Stimulated activated CD4-positive, alpha-beta T cell treated with anti-CD3 and anti-CD28 coated beads, Interleukin-1b, Interleukin-23, amount 100 ng/mL, for 1 hour (primary cell): ENCODE measurements around the gene TFAP2A.
A peak's percentile ranks its signal among the peaks of the same experiment; 100 is the strongest.

Experiments used
- DNase-seq, 2 donors: peaks; one replicate each; pipeline ENCODE4 v3.0.0-alpha.2; 2020; ENCODE audit warnings: low read depth in 2 of 2

The TFAP2A gene

DNA sequence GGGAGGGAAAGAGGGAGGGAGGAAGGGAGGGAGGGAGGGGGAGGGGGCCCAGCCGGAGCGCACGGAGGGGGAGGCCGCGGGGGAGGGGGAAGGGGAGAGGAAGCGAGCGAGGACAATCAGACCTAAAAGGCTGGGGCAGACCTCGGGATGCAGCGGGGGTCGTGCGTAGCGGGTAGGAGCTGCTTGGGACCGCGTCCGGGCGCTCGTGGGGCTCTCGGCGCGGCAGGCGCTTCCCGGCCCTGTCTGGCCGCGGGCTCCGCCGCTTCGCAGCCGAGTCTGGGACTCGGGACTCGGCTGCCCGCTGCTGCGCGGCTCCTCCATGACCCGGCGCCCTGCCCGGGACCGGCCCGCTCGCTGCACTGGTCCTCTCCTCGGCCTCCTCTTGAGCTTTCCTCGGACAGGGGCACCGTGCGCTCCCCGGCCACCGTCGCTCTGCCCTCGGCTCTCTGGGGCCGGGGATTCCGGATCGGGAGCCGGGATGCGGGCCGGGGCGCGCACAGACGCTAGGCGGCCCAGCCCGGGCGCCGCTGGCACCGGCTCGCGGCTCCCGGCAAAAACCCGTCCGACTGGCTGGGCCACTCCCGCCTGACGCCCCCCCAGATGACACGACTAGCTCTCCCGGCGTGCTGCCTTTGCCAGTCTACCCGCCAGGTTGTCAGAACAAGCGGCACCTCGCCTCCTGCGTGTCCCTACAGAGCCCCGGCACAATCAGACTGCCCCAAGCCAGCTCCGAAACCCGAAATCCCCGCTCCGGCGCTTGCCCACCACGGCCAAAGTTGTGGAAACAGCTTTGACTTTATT, 2.2 kb downstream of the TFAP2A start:
- DNase-seq = no peak

DNA sequence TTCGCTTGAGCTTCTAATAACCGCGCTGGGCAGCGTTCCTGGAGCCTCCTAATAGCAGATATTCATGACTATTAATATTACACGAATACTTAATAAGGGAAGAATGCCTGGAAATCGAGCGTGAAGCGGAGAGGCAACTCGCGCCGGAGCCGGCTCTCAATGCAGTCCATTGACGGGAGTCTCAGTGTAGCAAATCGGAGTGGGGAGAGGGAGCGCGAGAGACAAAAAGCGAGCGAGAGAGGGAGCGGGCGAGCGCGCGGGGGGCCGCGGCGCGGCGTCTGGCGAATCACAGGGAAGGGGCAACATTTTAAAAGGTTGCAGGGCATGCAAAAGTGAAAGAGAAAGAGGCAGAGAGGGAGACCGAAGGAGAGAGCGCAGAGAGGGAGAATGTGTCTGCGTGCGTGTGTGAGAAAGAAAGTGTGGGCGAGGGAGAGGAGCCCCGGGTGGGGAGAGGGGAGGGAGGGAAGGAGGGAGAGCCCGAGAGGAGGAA, 2.9 kb downstream of the TFAP2A start:
- DNase-seq = no peak

DNA sequence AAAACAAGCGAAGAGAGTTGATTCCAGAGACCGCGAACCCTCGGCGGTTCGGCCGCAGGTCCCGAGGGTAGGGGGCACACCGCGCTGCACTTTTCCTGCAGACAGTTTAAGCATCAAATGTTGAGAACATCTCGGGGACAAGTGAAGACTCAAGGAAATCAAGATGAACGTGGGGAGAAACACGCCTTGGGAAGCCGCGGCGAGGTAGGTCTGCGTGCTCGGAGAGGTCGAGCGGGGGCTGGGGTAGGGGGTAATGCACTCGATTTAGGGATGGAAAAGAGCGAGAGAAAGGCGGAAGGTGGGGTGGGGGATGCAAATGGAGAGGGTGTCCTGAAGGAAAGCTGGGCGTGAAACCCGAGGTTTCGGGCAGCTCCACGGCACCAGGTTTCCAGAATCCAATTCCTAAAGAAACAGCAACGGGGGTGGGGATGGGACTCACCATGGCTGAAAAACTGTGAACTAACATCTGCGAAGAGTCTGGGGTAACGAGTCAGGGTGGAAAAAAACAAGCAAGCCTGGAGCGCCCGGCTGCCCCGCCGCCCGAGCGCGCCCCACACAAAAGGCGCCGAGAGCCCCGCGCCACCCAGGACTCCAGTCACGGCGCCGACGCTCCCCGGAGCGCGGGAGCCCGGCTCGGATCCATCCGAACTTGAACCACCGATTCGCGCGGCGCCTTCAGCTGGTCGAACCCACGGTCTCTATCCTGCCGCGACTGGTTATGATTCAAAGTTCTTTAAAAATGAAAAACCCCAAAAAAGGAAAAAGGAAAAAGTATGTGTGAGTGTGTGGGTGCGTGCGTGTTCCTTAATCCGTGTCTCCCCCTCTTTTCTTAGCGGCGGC, 3.5 kb downstream of the TFAP2A start:
- DNase-seq = no peak

DNA sequence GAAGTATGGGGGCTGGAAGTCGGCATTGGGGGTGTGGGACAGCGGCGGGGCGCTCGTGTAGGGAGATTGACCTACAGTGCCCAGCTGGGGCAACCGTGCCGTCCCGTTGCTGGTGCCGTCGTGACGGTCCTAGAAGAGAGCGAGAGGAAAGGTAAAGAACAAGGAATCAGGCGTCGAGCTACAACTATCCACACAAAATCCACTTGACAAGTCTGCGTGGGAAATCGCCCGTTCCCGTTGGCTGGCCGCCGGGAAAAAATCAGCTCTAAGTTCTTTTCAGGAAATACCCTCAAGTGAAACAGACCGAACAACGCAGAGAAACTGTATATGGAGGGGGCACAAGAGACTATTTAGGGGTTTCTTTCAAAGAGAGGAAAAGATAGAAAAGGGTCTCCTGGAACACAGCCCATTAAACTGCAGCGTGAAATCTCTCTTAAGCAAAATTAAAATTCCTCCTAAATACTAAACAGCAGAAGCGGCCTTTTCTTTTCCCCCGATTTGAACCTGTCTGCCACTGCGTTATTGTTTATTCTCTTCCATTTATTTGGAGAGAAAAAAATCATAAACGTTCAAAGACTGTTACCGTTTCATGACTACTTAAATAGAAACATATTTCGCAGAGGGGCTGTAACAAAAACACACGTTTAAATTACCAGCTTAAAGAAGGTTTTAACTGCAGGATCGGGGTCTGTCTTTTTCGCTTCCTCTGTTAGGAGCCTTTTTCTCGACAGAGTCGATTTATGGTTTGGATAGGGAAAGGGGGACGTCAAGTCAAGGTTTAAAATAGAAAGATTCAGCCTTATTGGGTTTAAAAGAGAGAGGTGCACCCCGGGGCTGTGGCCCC, 4.4 kb downstream of the TFAP2A start:
- no peak for DNase-seq

DNA sequence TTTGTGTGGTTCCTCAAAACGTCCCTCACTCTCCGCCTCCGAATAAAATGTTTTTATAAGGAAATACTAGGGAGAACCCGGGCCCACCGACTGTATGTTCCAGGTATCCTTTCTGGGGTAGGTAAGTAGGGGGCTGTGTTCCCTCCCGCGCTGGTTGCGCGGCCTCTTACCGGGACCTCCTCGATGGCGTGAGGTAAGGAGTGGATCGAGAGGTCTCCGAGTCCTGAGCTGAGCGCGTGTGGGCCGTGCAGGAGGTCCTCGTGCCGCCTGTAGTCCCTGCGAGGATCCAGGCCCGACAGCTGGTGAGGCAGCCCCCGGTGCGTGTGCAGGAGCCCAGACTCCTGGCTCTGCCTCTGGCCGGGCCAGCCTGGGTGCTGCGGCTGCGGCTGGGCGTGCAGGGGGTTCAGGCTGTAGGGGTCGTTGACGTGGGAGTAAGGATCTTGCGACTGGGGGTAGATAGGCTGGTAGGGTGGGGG, 5.1 kb downstream of the TFAP2A start:
- DNase-seq = no peak

DNA sequence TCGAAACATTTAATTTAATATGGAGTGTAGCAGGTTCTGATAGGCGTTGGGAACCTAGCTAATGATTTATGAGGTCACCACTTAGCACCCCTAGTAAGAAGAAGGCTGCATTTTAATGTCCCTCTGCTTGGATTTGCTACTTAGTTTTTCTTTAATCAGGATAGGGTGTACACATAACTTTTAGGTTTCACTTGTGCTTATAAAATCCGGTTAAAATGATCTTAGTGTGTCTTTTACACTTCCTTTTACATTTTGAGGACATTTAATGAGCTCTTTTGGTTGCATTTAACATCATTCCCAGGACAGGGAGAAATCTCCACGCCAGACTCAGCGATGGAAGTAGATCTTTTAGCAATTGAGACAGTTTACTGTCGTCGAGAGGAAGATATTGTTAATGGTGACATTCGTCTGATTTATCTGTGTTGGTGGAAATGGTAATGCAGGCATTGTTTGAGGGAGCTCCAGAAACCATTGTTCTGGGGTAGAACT, 5.6 kb downstream of the TFAP2A start:
- DNase-seq = no peak

DNA sequence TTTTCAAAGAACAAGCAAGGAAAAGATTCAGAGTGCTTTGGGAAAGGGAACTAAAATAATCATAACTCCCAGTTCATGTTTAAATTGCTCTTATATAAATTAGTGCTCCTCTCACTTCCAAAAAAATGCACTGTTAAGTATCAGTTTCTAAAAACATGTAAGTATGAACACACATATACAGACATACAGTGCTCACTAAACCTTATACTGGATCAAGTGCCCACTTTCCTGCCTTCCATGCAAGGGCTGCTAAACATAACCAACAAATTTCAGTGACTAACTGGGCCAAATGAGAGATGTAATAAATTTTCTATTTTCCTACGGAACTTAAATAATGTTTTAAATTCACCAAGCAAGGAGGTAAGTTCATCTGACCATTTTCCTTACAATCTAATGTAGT, 6.4 kb downstream of the TFAP2A start:
- no peak for DNase-seq

DNA sequence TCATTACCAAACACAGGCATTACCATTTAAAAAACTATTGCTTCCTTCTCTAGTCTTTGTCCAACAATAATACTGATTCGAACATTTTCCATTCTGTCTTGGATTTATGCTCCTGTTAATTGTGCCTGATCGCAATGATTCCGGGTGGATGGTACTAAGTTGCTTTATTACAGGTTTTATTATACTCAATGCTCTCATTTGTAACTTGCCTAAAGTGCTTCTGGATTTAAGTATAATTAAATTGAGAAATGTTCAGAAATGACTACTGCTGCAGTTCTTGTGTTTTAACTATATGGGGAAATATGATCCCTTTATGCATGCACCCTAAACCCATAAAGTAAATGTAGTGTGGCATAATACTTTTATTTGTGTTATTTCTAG, 7.2 kb downstream of the TFAP2A start:
- DNase-seq = no peak

DNA sequence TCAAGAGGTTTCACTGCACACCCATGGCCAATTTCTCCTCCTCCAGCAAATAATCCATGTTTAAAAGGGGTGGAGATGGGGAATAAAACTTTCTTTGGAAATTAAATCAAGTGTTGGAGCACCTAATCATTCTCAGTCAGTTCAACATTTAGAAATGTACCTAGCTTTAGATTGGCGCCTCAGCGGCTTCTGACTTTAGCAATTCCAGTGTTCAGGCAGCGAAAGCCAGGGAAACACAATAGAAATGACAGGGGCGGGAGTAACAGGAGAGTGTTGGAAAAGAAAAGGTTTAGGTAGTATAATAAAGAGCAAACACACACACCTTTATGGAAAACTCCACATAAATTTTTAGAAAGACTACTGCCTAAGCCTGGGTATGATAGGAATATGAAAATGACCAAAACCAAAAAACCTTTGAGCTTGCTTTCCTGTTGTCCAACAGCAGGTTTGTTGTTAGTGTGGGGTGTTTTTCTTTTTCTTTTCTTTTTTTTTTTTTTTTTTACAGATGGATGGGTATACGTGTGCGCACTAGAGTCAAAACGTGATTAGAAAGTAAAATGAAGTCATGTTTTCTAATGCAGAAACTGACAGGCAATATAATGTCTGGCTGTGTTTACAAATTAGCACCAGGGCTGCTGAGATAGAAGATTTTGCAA, 7.7 kb downstream of the TFAP2A start:
- DNase-seq = no peak

DNA sequence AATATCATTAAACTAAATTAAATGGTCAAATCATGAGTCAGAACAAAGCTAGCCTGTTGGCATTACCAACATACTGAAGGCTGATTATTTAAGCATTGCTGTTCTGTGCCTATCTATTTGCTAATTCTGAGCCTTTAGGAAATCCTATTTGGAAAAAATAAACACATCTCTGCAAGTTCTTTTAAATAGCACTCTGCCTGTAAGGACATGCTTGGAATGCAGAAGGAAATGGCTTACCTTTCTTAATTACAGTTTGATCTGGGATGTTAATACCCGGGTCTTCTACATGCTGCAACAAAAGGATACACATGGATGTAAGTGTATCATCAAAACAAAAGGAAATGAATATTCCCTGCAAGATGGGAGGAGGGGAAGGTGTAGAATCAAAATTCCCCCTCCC, 8.3 kb downstream of the TFAP2A start:
- DNase-seq = no peak

DNA sequence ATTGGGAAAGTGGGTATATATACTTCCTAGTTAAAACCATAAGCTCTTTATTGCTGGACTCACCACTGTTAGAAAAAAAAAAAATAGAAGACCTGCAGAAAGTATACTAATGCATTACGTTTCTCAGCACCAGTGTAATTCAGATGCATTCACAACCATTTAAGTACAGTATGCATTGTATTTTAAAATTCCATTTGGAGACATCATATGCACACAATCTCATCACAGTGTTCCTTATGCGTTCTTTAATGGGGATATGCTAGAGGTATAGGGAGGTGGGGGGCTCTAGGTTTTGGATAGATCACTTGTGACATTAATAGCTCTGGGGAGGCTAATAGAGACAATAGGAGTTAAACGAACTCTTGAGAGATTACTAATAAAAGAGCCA, 9.4 kb downstream of the TFAP2A start:
- DNase-seq = no peak

DNA sequence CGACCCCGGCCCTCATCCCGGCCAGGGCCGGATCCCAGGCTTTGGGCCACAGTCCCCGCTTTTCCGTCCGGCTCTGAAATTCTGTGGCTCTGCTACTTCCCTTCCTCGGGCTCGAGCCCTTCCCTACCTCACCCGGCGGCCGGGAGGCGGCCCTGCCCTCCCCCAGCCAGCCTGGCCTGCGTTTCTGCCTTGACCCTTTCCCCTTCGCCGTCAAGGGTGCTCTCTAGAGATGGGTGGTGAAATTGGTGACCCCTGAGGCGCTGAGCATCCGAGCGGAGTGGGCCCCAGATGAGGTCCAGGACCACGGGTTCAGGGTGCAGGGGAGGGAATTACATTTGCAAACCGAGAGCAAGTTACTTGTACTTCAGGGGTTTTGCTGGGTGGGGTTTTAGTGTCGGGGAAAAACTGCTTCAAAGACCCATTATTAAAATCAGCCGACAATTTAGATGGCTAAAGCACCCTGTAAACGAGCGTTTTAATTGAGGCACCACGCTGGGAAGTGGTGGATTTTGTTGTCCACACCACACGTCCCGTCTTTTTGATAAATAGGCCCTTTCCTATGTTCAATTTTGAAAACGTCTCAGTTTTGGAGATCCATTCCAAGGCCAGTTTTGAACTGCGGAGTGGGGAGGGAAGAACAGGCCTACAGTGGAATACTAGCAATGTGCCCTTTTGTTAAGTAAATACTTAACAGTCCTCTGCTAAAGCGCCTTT, 9.9 kb downstream of the TFAP2A start:
- no peak for DNase-seq

DNA sequence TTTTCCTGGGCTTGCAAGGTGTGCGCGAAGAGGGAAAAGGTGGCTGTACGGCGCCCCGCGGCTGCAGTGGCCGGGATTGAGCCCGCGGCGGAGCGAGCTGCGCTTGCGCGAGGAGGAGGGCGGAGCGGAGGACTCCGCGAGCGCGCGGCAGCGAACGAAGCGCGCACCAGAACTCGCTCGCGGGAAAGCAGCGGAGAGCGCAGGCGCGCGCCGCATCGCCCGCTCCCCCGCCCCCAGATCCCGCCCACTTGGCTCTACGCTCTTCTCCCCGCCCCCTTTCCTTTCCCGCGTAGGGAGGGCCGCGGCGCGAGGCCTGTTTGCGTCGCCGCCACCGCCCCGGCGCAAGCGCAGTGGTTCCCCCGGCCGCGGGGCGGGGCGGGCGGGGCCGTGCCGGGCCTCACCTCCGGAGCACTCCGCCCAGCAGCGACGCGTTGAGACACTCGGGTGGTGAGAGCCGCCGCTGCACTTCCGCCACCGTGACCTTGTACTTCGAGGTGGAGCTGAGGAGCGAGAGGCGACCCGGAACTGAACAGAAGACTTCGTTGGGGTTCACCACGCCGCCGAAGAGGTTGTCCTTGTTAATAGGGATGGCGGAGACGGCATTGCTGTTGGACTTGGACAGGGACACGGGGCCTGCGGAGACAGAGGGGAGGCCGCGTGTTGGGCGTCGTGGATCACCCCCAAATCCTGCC, 10.6 kb downstream of the TFAP2A start:
- DNase-seq = peak; percentile 48 to 59

DNA sequence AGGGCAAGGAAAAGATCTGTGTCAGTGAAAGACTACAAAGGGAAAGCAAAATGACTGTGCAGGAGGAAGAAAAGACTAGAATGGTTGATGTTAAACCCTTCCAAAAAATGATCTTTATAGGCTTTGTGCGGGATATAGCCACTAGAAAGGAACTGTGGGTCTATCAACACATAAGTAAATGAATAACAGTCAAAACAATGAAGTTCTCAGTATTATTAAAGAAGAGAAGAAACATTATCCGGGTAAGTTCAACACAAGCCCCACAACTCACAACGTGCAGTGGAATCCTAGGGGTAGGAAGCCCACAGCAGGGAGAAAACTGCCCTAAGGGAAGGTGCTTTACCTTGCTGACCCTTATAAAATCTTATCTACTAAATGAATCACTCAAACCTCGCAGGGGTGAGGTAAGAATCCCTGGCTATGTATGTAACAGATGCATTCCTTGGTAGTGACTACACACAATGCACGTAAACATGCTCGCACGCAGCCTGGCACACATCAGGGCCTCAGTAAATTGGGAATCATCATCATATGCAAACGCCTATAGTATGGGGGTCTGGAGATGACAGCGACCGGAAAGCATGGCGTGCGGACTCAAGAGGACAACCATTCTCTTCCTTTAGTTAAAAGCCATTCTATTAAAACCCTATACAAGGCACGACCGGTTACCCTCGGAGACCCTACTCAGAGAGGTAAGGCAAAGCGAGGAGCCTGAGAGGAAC, 11.3 kb downstream of the TFAP2A start:
- no peak for DNase-seq

DNA sequence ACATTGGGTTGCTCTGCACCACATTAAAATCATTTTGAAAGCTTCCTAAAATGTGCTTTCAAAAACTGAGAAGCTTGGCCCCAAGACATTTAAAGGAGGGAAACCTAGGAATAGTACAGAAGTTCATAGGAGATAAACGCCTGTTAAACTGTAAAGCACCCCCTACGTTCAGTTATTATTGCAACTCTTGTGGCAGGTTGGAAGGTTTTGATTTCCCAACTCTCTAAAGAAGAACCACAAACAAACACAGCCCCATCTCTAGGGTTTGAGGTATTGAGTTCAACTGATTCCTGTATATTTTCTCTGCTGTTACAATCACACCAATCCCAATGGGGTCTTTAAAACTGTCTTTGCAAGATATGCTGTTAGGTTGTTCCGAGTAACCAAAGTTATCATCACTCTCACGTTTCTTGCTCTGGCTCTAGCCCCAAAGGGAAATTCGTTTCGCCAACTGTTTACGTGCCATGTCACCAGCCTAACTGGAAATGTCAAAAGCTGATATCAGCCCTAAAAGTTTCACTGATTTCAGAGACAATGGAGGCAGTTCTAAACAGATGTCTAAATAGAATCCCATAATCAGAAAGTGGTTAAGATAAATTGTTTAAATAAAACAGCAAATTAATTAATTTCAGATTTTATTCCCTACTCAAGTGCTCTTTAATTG, 12.1 kb downstream of the TFAP2A start:
- no peak for DNase-seq

DNA sequence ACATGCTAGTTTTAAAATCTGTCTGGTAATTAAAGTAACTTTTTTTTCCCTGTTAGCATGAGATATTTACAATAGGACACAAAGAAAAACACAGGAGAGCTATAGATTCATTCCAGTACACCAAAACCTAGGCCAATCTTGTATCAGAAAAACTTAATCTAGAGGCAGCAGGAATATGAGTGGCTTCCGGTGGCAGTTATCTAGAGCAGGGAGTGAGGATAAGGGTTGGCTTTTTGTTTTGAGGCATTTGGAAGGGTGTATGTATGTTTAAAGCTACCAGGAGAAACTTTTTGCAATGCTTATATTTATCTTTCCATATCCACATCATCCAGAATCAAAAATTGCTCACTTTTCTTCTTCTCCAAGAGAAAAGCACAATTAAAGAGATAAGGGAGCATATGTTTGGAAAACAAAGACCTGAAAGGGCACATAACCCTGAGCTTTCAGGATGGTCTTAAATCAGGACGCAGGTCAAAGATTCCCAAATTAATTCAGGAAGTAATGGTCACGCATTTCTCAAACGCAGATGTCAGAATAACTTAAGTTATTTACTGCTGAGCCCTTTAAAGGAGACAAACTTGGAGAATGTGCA, 13.1 kb downstream of the TFAP2A start:
- DNase-seq = no peak

DNA sequence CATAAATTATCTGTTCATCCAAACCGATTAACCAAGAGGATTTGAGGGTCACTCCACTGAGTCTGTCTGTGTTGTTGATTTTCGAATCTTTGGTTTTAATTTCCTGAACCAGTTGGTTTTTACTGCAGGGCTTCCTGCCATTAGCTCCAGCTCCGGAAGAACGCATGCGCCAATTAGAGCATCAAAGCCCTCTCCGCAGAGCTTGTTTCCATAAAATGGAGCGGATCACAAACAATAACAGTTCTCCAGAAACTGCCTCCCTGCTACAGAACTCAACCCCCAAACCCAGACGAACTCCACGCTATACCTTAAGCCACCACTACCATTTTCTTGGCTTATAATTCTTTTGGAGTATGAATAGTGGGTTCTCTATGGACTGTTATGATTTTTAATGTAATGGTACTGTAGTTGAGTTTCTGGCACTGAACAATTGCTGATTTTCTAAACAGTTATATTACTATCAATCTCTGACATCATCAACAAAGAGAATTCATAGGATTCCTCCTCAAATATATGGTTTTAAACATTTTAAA, 13.8 kb downstream of the TFAP2A start:
- DNase-seq = no peak

DNA sequence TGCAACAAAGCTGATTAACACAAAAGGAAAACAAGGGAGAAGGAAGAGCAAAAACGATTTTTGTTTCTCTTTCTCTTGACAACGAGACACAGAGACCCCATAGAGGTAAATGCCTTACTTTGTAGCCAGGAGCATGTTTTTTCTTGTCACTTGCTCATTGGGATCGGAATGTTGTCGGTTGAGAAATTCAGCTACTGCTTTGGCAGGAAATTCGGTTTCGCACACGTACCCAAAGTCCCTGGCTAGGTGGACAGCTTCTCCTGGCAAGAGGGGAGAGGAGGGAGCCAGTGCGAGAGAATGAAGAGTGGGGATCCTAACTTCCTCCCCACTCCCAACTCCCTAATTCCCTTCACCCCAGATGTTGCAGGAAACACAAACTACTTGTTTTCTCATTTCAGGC, 14.5 kb downstream of the TFAP2A start:
- no peak for DNase-seq
